ENCODE data around the gene SDC4.

DNA sequence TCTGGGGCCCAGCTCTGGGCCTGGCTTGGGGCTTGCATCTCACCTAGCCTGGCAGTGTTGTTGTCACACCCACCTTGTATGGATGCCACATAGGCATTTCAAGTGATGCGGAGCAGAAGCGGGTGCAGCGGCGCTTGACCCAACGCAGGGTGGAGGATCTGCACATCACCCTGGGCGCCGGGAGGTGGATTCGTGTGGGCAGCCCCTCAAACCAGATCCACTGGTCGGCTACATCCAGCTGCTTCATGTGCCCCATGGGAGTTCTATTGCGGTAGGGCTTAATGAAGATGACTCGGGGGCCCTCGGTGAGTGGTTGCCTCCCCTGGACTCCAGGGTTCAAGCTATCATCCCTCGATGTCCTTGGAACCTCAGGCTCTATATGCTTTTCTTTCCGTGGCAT is 26.7 kb upstream of the SDC4 start:
- TF ChIP-seq POLR2A (IDR thresholded peaks at IDR 0.05) = no peak
- TF ChIP-seq, protein P1, sequence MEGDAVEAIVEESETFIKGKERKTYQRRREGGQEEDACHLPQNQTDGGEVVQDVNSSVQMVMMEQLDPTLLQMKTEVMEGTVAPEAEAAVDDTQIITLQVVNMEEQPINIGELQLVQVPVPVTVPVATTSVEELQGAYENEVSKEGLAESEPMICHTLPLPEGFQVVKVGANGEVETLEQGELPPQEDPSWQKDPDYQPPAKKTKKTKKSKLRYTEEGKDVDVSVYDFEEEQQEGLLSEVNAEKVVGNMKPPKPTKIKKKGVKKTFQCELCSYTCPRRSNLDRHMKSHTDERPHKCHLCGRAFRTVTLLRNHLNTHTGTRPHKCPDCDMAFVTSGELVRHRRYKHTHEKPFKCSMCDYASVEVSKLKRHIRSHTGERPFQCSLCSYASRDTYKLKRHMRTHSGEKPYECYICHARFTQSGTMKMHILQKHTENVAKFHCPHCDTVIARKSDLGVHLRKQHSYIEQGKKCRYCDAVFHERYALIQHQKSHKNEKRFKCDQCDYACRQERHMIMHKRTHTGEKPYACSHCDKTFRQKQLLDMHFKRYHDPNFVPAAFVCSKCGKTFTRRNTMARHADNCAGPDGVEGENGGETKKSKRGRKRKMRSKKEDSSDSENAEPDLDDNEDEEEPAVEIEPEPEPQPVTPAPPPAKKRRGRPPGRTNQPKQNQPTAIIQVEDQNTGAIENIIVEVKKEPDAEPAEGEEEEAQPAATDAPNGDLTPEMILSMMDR (IDR thresholded peaks at IDR 0.05 in 8 of 11, conservative IDR thresholded peaks at IDR 0.05 in 3 of 11) = no peak

All from spleen (tissue), 7 donors.